ENCODE measurements around the gene MIOX. TPM values are rescaled to one million over a fixed set of nuclear protein-coding genes. Genes with fewer than 3 reads are reported as not detected.

MIOX gene
- total and polyA plus RNA-seq, 10 of the 15 experiments (the other 5 are each of a cell fraction or from before 2014, with no cell fraction given) = 0.10 to 0.31 TPM; not detected in 8

GRCh38 chr22:50525104-50525857 is 38.6 kb downstream of the MIOX start, which contains the start of gene SCO2:
Gene SCO2 (minus strand): TSS chr22:50525598. CDS start chr22:50524411, 1,187 bp downstream.
- Histone ChIP-seq H3K9ac (ENCODE audit: control insufficient read depth, insufficient read depth, low read length) (peak within 1 kb of the TSS; percentile 94), H3K9me3 (replicated peaks; ENCODE audit: control insufficient read depth, insufficient read depth, low read length) (no peaks in the 10 kb centered on the region), H4K20me1 (ENCODE audit: control insufficient read depth, insufficient read depth) (no peaks in the 10 kb centered on the region), H3K27me3 (replicated peaks in 1 of 2; ENCODE audit: control insufficient read depth in 2 of 2, insufficient read depth in 2 of 2, low read length in 1 of 2) (no peaks in the 10 kb centered on the region), H2AFZ (ENCODE audit: control insufficient read depth, low read depth, low read length) (peak within 1 kb of the TSS; percentile 55), H3K36me3 (ENCODE audit: control insufficient read depth in 2 of 2, insufficient read depth in 2 of 2, low read length in 1 of 2) (peaks cover 5 to 31% of the 10 kb centered on the region in 2 experiments; a peak in 3 of 4 replicates), H3K4me3 (peak within 1 kb of the TSS; percentile 74), H3K27ac (ENCODE audit: control insufficient read depth, insufficient read depth) (peak within 1 kb of the TSS; percentile 94), H3K4me2 (ENCODE audit: control insufficient read depth, insufficient read depth) (peak within 1 kb of the TSS; percentile 99), H3K4me1 (ENCODE audit: control insufficient read depth, insufficient read depth, low read length) (peaks cover 16% of the 10 kb centered on the region), H3K79me2 (ENCODE audit: control insufficient read depth, insufficient read depth, low read length) (peaks cover 51% of the 10 kb centered on the region)
- ChIA-PET POLR2A (interaction anchor here (0.5 to 6.5 kb wide), 19 partner anchors 10 to 211 kb away, joined by 3 to 232 read pairs (median 5); partner anchors contain the start of genes KLHDC7B, LMF2, NCAPH2 and SYCE3), RAD21 (ENCODE audit: unreplicated experiment) (interaction anchor here (0.6 to 6.3 kb wide), 24 partner anchors 8 to 284 kb away, joined by 3 to 106 read pairs (median 4); partner anchors contain the start of genes CHKB, LMF2, NCAPH2 and SYCE3), CTCF (interaction anchor here (0.6 to 3.5 kb wide), 30 partner anchors 8 to 249 kb away, joined by 3 to 38 read pairs (median 4); partner anchors contain the start of genes ARSA, KLHDC7B, LMF2 and NCAPH2), SMC1A (ENCODE audit: uncharacterized antibody, unreplicated experiment) (interaction anchor here (0.7 to 5.8 kb wide), 17 partner anchors 10 to 274 kb away, joined by 3 to 58 read pairs (median 6); partner anchors contain the start of genes CHKB, HDAC10, LMF2 and NCAPH2)
- DNase-seq (ENCODE audit: low read depth, low spot score) = peak; percentile 89
- intact Hi-C loops (cut with micrococcal nuclease; ENCODE audit: unreplicated experiment) = loop anchor here (5.0 kb wide), 2 partner anchors 37 to 57 kb away; partner anchors contain the start of genes CHKB and SYCE3
- under 1% methylated on average over 84 of the region's 84 CpGs for WGBS (ENCODE audit: insufficient coverage, insufficient replicate concordance, low lambda C conversion rate, missing lambda C conversion rate)
- BruUV-seq (replicated peaks) = no TSS peak
- peak; percentile 94 for FAIRE-seq
- ATAC-seq = peak; percentile 54
- in situ Hi-C loops (cut with MboI) = loop anchor here (5.0 kb wide), 1 partner anchor 97 kb away; no protein-coding TSS in a partner anchor
- TF ChIP-seq E2F8 (IDR thresholded peaks at IDR 0.05; ENCODE audit: low read depth, partially characterized antibody) (no peak), CBX5 (IDR thresholded peaks at IDR 0.05; ENCODE audit: low read depth) (no peak), RELA (IDR thresholded peaks at IDR 0.05; ENCODE audit: borderline replicate concordance, partially characterized antibody) (peak; percentile 69), CREB1 (IDR thresholded peaks at IDR 0.05; ENCODE audit: low read depth) (no peak), ZBTB40 (IDR thresholded peaks at IDR 0.05; ENCODE audit: borderline replicate concordance) (no peak), ZNF207 (IDR thresholded peaks at IDR 0.05; ENCODE audit: borderline replicate concordance) (no peak), TCF3 (IDR thresholded peaks at IDR 0.05; ENCODE audit: borderline replicate concordance, insufficient read depth, low read depth, low read length) (0 out of 2 replicates have a peak, but pooled peaks have one; percentile 10), DPF2 (IDR thresholded peaks at IDR 0.05) (no peak; the same call in 1 of the 2 replicates), JUND (IDR thresholded peaks at IDR 0.05; ENCODE audit: low read depth, low read length) (no peak), GATAD2B (conservative IDR thresholded peaks at IDR 0.05; ENCODE audit: low read depth) (peak; percentile 65; the same call in 1 of the 2 replicates), CBFB (IDR thresholded peaks at IDR 0.05; ENCODE audit: low read depth) (peak; percentile 69)
- TF ChIP-seq, protein P1, sequence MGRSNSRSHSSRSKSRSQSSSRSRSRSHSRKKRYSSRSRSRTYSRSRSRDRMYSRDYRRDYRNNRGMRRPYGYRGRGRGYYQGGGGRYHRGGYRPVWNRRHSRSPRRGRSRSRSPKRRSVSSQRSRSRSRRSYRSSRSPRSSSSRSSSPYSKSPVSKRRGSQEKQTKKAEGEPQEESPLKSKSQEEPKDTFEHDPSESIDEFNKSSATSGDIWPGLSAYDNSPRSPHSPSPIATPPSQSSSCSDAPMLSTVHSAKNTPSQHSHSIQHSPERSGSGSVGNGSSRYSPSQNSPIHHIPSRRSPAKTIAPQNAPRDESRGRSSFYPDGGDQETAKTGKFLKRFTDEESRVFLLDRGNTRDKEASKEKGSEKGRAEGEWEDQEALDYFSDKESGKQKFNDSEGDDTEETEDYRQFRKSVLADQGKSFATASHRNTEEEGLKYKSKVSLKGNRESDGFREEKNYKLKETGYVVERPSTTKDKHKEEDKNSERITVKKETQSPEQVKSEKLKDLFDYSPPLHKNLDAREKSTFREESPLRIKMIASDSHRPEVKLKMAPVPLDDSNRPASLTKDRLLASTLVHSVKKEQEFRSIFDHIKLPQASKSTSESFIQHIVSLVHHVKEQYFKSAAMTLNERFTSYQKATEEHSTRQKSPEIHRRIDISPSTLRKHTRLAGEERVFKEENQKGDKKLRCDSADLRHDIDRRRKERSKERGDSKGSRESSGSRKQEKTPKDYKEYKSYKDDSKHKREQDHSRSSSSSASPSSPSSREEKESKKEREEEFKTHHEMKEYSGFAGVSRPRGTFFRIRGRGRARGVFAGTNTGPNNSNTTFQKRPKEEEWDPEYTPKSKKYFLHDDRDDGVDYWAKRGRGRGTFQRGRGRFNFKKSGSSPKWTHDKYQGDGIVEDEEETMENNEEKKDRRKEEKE (IDR thresholded peaks at IDR 0.05) = no peak
